Large intestine (tissue), 3 donors: ENCODE data around the gene ERVV-1. TPM values are rescaled to one million over a fixed set of nuclear protein-coding genes. Genes with fewer than 3 reads are reported as not detected.
A peak's percentile ranks its signal among the peaks of the same experiment; 100 is the strongest.
"Not testable (repeated sequence)": the region's sequence is repeated elsewhere in the genome, so short reads cannot be mapped to it uniquely, and the experiment has no call there.

ENCODE experiments used
- DNase-seq, 2 donors: peaks; one replicate each; pipeline versions ENCODE4 v3.0.0 to v3.0.0-alpha.2; 2013
- H3K27ac ChIP-seq: one replicate; pipeline ENCODE4 v1.5.1; 2013; ENCODE audit warnings: low read length
- H3K27me3 ChIP-seq: 2 replicates; pipeline ENCODE4 v1.6.1; 2013; ENCODE audit warnings: low read length; ENCODE audit not compliant: control insufficient read depth, insufficient read depth
- H3K36me3 ChIP-seq: 2 replicates; pipeline ENCODE4 v1.6.1; 2013; ENCODE audit warnings: low read length; ENCODE audit not compliant: control insufficient read depth, insufficient read depth
- H3K4me1 ChIP-seq: one replicate; pipeline ENCODE4 v1.6.1; 2013; ENCODE audit warnings: low read length; ENCODE audit not compliant: control insufficient read depth, insufficient read depth
- H3K4me3 ChIP-seq: one replicate; pipeline ENCODE4 v1.5.1; 2013; ENCODE audit warnings: low read length
- H3K9me3 ChIP-seq: one replicate; pipeline ENCODE4 v1.6.1; 2013; ENCODE audit warnings: mild to moderate bottlenecking, low read depth, low read length, moderate library complexity; ENCODE audit not compliant: control insufficient read depth
- WGBS: methylation state at CpG from one replicate; pipeline ENCODE4 v1.1.5; 2013; ENCODE audit warnings: low lambda C conversion rate; ENCODE audit not compliant: insufficient coverage; 5-methylcytosine and 5-hydroxymethylcytosine counted together
- polyA plus RNA-seq: library from polyadenylated mRNA; unstranded; fragments of 120-200 nt; gene quantifications from one replicate; pipeline ENCODE4 v1.2.1, GENCODE V29; 2013

Gene ERVV-1
- polyA plus RNA-seq, 1 donor, result 0.03 TPM

- WGBS, result no CpG with 5 or more reads among the region's 2 CpGs
- no peak overlapping the region for H3K27ac ChIP-seq
- DNase-seq, result no peak
- H3K9me3 ChIP-seq, result no peaks in the 10 kb centered on the region
- H3K27me3 ChIP-seq, result no peaks in the 10 kb centered on the region
- no peaks in the 10 kb centered on the region for H3K36me3 ChIP-seq
- H3K4me3 ChIP-seq, result no peak overlapping the region
- H3K4me1 ChIP-seq, result no peaks in the 10 kb centered on the region
Measured at GRCh38 chr19:53015159-53015558, 1.4 kb downstream of the ERVV-1 start.

GRCh38 chr19:53015730-53016129 is 2.0 kb downstream of the ERVV-1 start:
- Histone ChIP-seq H3K27ac (no peak overlapping the region), H3K27me3 (no peaks in the 10 kb centered on the region), H3K4me1 (no peaks in the 10 kb centered on the region), H3K4me3 (no peak overlapping the region), H3K36me3 (no peaks in the 10 kb centered on the region), H3K9me3 (no peaks in the 10 kb centered on the region)
- no CpG with 5 or more reads among the region's 8 CpGs for WGBS
- no peak for DNase-seq

GRCh38 chr19:53019684-53020083 is 6.0 kb downstream of the ERVV-1 start:
- H3K9me3 ChIP-seq, result peaks cover 4% of the 10 kb centered on the region
- H3K4me3 ChIP-seq, result no peak overlapping the region
- no peaks in the 10 kb centered on the region for H3K27me3 ChIP-seq
- H3K4me1 ChIP-seq, result no peaks in the 10 kb centered on the region
- no peak overlapping the region for H3K27ac ChIP-seq
- H3K36me3 ChIP-seq, result no peaks in the 10 kb centered on the region
- no CpG with 5 or more reads among the region's 1 CpG for WGBS
- no peak for DNase-seq

- H3K36me3 ChIP-seq, DNase-seq, H3K4me1 ChIP-seq, H3K9me3 ChIP-seq, H3K4me3 ChIP-seq, H3K27ac ChIP-seq, H3K27me3 ChIP-seq: not testable (repeated sequence)
- no CpG with 5 or more reads among the region's 7 CpGs for WGBS
Measured at GRCh38 chr19:53028306-53028705, 14.6 kb downstream of the ERVV-1 start.

- no peaks in the 10 kb centered on the region for H3K27me3 ChIP-seq
- WGBS, result 100% methylated on average over 1 of the region's 2 CpGs
- H3K36me3 ChIP-seq, result no peaks in the 10 kb centered on the region
- H3K4me3 ChIP-seq, result no peak overlapping the region
- DNase-seq, result no peak
- H3K27ac ChIP-seq, result no peak overlapping the region
- no peaks in the 10 kb centered on the region for H3K4me1 ChIP-seq
- H3K9me3 ChIP-seq, result peaks cover 20% of the 10 kb centered on the region
Measured at GRCh38 chr19:53034054-53034453, 20.3 kb downstream of the ERVV-1 start.

- H3K27me3 ChIP-seq, result no peaks in the 10 kb centered on the region
- H3K36me3 ChIP-seq, result no peaks in the 10 kb centered on the region
- no CpG with 5 or more reads among the region's 4 CpGs for WGBS
- H3K27ac ChIP-seq, result no peak overlapping the region
- no peak overlapping the region for H3K4me3 ChIP-seq
- peak in 1 of 2 donors; percentile 20 for DNase-seq
- no peaks in the 10 kb centered on the region for H3K4me1 ChIP-seq
- H3K9me3 ChIP-seq, result peaks cover 20% of the 10 kb centered on the region
Measured at GRCh38 chr19:53034948-53035675, 21.4 kb downstream of the ERVV-1 start.

- Histone ChIP-seq H3K4me1 (no peaks in the 10 kb centered on the region), H3K36me3 (no peaks in the 10 kb centered on the region), H3K27me3 (no peaks in the 10 kb centered on the region), H3K9me3 (peaks cover 20% of the 10 kb centered on the region), H3K4me3 (peak overlapping the region; percentile 14), H3K27ac (no peak overlapping the region)
- peak; percentile 32 to 48 for DNase-seq
- WGBS, result 100% methylated on average over 1 of the region's 52 CpGs
Measured at GRCh38 chr19:53037101-53038097, 23.7 kb downstream of the ERVV-1 start.

- no CpG with 5 or more reads among the region's 1 CpG for WGBS
- H3K9me3 ChIP-seq, result peaks cover 18% of the 10 kb centered on the region
- DNase-seq, result no peak
Measured at GRCh38 chr19:53041366-53041765, 27.6 kb downstream of the ERVV-1 start.

GRCh38 chr19:53045536-53045935 is 31.8 kb downstream of the ERVV-1 start:
- Histone ChIP-seq H3K4me1 (no peaks in the 10 kb centered on the region), H3K4me3 (no peak overlapping the region), H3K36me3 (no peaks in the 10 kb centered on the region), H3K27me3 (no peaks in the 10 kb centered on the region), H3K9me3 (peaks cover 7% of the 10 kb centered on the region), H3K27ac (no peak overlapping the region)
- WGBS, result no CpG with 5 or more reads among the region's 16 CpGs
- no peak for DNase-seq

More at GRCh38 chr19:53041366-53041765, 27.6 kb downstream of the ERVV-1 start:
- Histone ChIP-seq H3K4me1 (no peaks in the 10 kb centered on the region), H3K36me3 (no peaks in the 10 kb centered on the region), H3K27ac (no peak overlapping the region), H3K4me3 (no peak overlapping the region), H3K27me3 (no peaks in the 10 kb centered on the region)

- Histone ChIP-seq H3K36me3 (no peaks in the 10 kb centered on the region), H3K4me3 (no peak overlapping the region), H3K4me1 (no peaks in the 10 kb centered on the region), H3K9me3 (peaks cover 7% of the 10 kb centered on the region), H3K27ac (no peak overlapping the region), H3K27me3 (no peaks in the 10 kb centered on the region)
- whole genome bisulfite sequencing, result no CpG with 5 or more reads among the region's 2 CpGs
- DNase-seq, result no peak
Measured at GRCh38 chr19:53047379-53047778, 33.7 kb downstream of the ERVV-1 start.
